IMR-90 (cell line): ENCODE results near the gene PRKN. TPM values are rescaled to one million over a fixed set of nuclear protein-coding genes. Genes with fewer than 3 reads are reported as not detected.

Source experiments
- ATAC-seq: fragments of 200-7000 bp; cut with Tn5 transposase; 2 replicates; pipeline ENCODE4 v1.9.1; 2020; ENCODE audit warnings: low read depth, mild to moderate bottlenecking, moderate library complexity
- BruUV-seq: library from RNA; stranded (reverse); fragments of 400-500 nt; replicated peaks from 2 replicates; lab custom pipeline; 2021; lab: Mats Ljungman, UMichigan
- CTCF ChIA-PET: fragments of 300-600 bp; formaldehyde crosslinking; extraction: SDS; loops from one replicate; lab custom pipeline; 2021; ENCODE audit warnings: antibody characterized with exemption; lab: Yijun Ruan, JAX
- POLR2A ChIA-PET: fragments of 300-600 bp; sonication (Branson Sonifier 250); formaldehyde crosslinking; loops from one replicate; lab custom pipeline; 2022; ENCODE audit warnings: antibody characterized with exemption; ENCODE audit not compliant: unreplicated experiment; lab: Charles Lee
- DNase-seq: peaks from one replicate; pipeline ENCODE4 v3.0.0; 2013
- H2AFZ ChIP-seq: replicated peaks from 2 replicates; pipeline ENCODE3; 2013; ENCODE audit warnings: low read length, mild to moderate bottlenecking; ENCODE audit not compliant: poor library complexity
- H2AK5ac ChIP-seq: 2 replicates; pipeline ENCODE4 v1.6.1; 2013; ENCODE audit warnings: low read depth, low read length, inconsistent platforms
- H2AK9ac ChIP-seq: replicated peaks from 2 replicates; pipeline ENCODE3; 2013; ENCODE audit warnings: mild to moderate bottlenecking, low read depth, low read length, moderate library complexity; ENCODE audit not compliant: poor library complexity
- H2BK120ac ChIP-seq: 2 replicates; pipeline ENCODE4 v1.6.1; 2013; ENCODE audit warnings: low read depth, low read length, inconsistent platforms
- H2BK15ac ChIP-seq: 3 replicates; pipeline ENCODE4 v1.6.1; 2013; ENCODE audit warnings: low read depth, low read length, inconsistent platforms
- H2BK20ac ChIP-seq: 2 replicates; pipeline ENCODE4 v1.6.1; 2013; ENCODE audit warnings: low read depth, mild to moderate bottlenecking, inconsistent platforms, low read length, moderate library complexity
- H2BK5ac ChIP-seq: 2 replicates; pipeline ENCODE4 v1.6.1; 2013; ENCODE audit warnings: mild to moderate bottlenecking, low read depth, low read length, inconsistent platforms; ENCODE audit not compliant: poor library complexity, severe bottlenecking
- H3K14ac ChIP-seq: replicated peaks from 2 replicates; pipeline ENCODE4 v1.6.1; 2013; ENCODE audit warnings: low read depth, low read length, inconsistent platforms
- H3K18ac ChIP-seq: 2 replicates; pipeline ENCODE4 v1.6.1; 2013; ENCODE audit warnings: low read depth, low read length, control low read depth
- H3K23ac ChIP-seq: 2 replicates; pipeline ENCODE4 v1.6.1; 2013; ENCODE audit warnings: low read depth, low read length, inconsistent platforms
- H3K27ac ChIP-seq: 2 replicates; pipeline ENCODE4 v1.5.1; 2013; ENCODE audit warnings: mild to moderate bottlenecking, control low read depth, low read length; ENCODE audit not compliant: insufficient read depth
- H3K27me3 ChIP-seq: 2 replicates; pipeline ENCODE4 v1.6.1; 2013; ENCODE audit warnings: low read length; ENCODE audit not compliant: control insufficient read depth, insufficient read depth
- H3K36me3 ChIP-seq: 2 replicates; pipeline ENCODE4 v1.6.1; 2013; ENCODE audit warnings: low read length, mixed read lengths; ENCODE audit not compliant: control insufficient read depth, insufficient read depth
- H3K4ac ChIP-seq: 2 replicates; pipeline ENCODE4 v1.6.1; 2013; ENCODE audit warnings: low read depth, low read length, inconsistent platforms
- H3K4me1 ChIP-seq: 2 replicates; pipeline ENCODE4 v1.6.1; 2013; ENCODE audit warnings: low read length, mixed read lengths; ENCODE audit not compliant: control insufficient read depth, insufficient read depth
- H3K4me2 ChIP-seq: 2 replicates; pipeline ENCODE4 v1.6.1; 2013; ENCODE audit warnings: low read depth, mild to moderate bottlenecking, control low read depth, low read length, moderate library complexity
- H3K4me3 ChIP-seq: 2 replicates; pipeline ENCODE4 v1.5.1; 2013; ENCODE audit warnings: low read depth, mild to moderate bottlenecking, control low read depth, low read length, moderate library complexity; ENCODE audit not compliant: insufficient read depth
- H3K56ac ChIP-seq: 2 replicates; pipeline ENCODE4 v1.6.1; 2013; ENCODE audit warnings: low read length, inconsistent platforms; ENCODE audit not compliant: insufficient read depth; ENCODE audit errors: extremely low read depth
- H3K79me1 ChIP-seq, 2 experiments: 2 replicates each; pipeline ENCODE4 v1.6.1; 2013; ENCODE audit warnings: low read length in 2 of 2, inconsistent platforms in 1 of 2, low read depth in 1 of 2
- H3K9ac ChIP-seq: 2 replicates; pipeline ENCODE4 v1.6.1; 2013; ENCODE audit warnings: low read depth, low read length, control low read depth
- H3K9me1 ChIP-seq: 2 replicates; pipeline ENCODE4 v1.6.1; 2013; ENCODE audit warnings: low read length, inconsistent platforms; ENCODE audit not compliant: insufficient read depth
- H3K9me3 ChIP-seq: 2 replicates; pipeline ENCODE4 v1.6.1; 2013; ENCODE audit warnings: low read length; ENCODE audit not compliant: control insufficient read depth, insufficient read depth
- H4K20me1 ChIP-seq: 2 replicates; pipeline ENCODE4 v1.6.1; 2013; ENCODE audit warnings: low read length, inconsistent platforms; ENCODE audit not compliant: insufficient read depth
- H4K5ac ChIP-seq: 2 replicates; pipeline ENCODE4 v1.6.1; 2013; ENCODE audit warnings: mild to moderate bottlenecking, low read depth, low read length, control low read depth
- H4K8ac ChIP-seq, 2 experiments: 2 replicates each; pipeline ENCODE4 v1.6.1; 2013; ENCODE audit warnings: low read depth in 2 of 2, low read length in 2 of 2, control low read depth in 1 of 2, inconsistent platforms in 1 of 2
- H4K91ac ChIP-seq: 2 replicates; pipeline ENCODE4 v1.6.1; 2013; ENCODE audit warnings: low read depth, low read length, inconsistent platforms; ENCODE audit not compliant: insufficient read depth
- BHLHE40 ChIP-seq: fragments of 150-350 bp; IDR thresholded peaks from 2 replicates; pipeline ENCODE4 v1.6.1; 2016; ENCODE audit warnings: mild to moderate bottlenecking, low read depth, low read length
- CEBPB ChIP-seq: IDR thresholded peaks from 2 replicates; pipeline ENCODE4 v1.6.1; 2012; ENCODE audit warnings: low read depth, low read length, improper control_type of control experiment
- CHD1 ChIP-seq: IDR thresholded peaks from 2 replicates; pipeline ENCODE4 v1.6.1; 2012; ENCODE audit warnings: low read depth, low read length, improper control_type of control experiment
- FOS ChIP-seq: fragments of 150-350 bp; IDR thresholded peaks from 2 replicates; pipeline ENCODE4 v1.6.1; 2016; ENCODE audit warnings: low read depth, low read length
- MAZ ChIP-seq: IDR thresholded peaks from 2 replicates; pipeline ENCODE4 v1.6.1; 2012; ENCODE audit warnings: low read depth, mild to moderate bottlenecking, low read length, improper control_type of control experiment, moderate library complexity, borderline replicate concordance
- MXI1 ChIP-seq: IDR thresholded peaks from 2 replicates; pipeline ENCODE4 v1.6.1; 2012; ENCODE audit warnings: low read depth, mild to moderate bottlenecking, low read length, moderate library complexity, borderline replicate concordance
- NFE2L2 ChIP-seq: fragments of 150-350 bp; IDR thresholded peaks from 2 replicates; pipeline ENCODE4 v1.6.1; 2016; ENCODE audit warnings: low read depth, mild to moderate bottlenecking, low read length
- RAD21 ChIP-seq: IDR thresholded peaks from 2 replicates; pipeline ENCODE4 v1.6.1; 2012; ENCODE audit warnings: low read length, improper control_type of control experiment
- RCOR1 ChIP-seq: IDR thresholded peaks from 2 replicates; pipeline ENCODE4 v1.6.1; 2012; ENCODE audit warnings: mild to moderate bottlenecking, low read length, improper control_type of control experiment; ENCODE audit not compliant: insufficient replicate concordance
- RFX5 ChIP-seq: IDR thresholded peaks from 2 replicates; pipeline ENCODE4 v1.8.0; 2012; ENCODE audit warnings: low read depth, mild to moderate bottlenecking, low read length, moderate library complexity
- WGBS, 2 experiments: methylation state at CpG; one replicate each; pipeline versions ENCODE4 v1.1.5 to v1.1.7; 2013; ENCODE audit warnings: missing lambda C conversion rate in 2 of 2; ENCODE audit not compliant: insufficient read length in 1 of 2; ENCODE audit errors: extremely low coverage in 2 of 2; 5-methylcytosine and 5-hydroxymethylcytosine counted together
- dilution Hi-C: fragments of 300-500 bp; cut with HindIII; formaldehyde crosslinking; loops from one replicate; pipeline ENCODE4 v1.14.3; 2018; ENCODE audit warnings: low sequenced_read_pairs; ENCODE audit not compliant: unreplicated experiment
- in situ Hi-C: fragments of 300-500 bp; cut with MboI; formaldehyde crosslinking; loops from 3 replicates; pipeline ENCODE4 v1.14.3; 2019; ENCODE audit warnings: low sequenced_read_pairs, inconsistent platforms, mixed read lengths
- intact Hi-C: fragments of 100-400 bp; cut with micrococcal nuclease; formaldehyde crosslinking; loops from 2 replicates; pipeline ENCODE4 v1.10.0; 2022
- polyA plus RNA-seq, 3 experiments: library from polyadenylated mRNA; depleted of rRNA; stranded (reverse); fragments of >200 nt; gene quantifications; 2 replicates each; pipeline ENCODE4 v1.2.3, GENCODE V29; 2012; ENCODE audit warnings: low replicate concordance in 1 of 3
- total RNA-seq: library from RNA; depleted of rRNA; stranded (reverse); fragments of >200 nt; gene quantifications from 2 replicates; pipeline ENCODE4 v1.2.3, GENCODE V29; 2012
- TF ChIP-seq, protein P1 (sequence below): conservative IDR thresholded peaks from 2 replicates; pipeline ENCODE4 v1.5.1; 2012; ENCODE audit warnings: mild to moderate bottlenecking, low read depth, low read length, improper control_type of control experiment
- TF ChIP-seq, protein P2 (sequence below): fragments of 150-350 bp; IDR thresholded peaks from 2 replicates; pipeline ENCODE4 v1.6.1; 2017; ENCODE audit warnings: mild to moderate bottlenecking, antibody characterized with exemption, low read length, low read depth
- TF ChIP-seq, protein P3 (sequence below): fragments of 150-350 bp; IDR thresholded peaks from 2 replicates; pipeline ENCODE4 v1.6.1; 2016; ENCODE audit warnings: low read depth, mild to moderate bottlenecking, low read length, moderate library complexity, borderline replicate concordance

The PRKN gene
- total and polyA plus RNA-seq, 2 of the 4 experiments (the other 2 are of a cell fraction) = 0.15 to 0.18 TPM

DNA sequence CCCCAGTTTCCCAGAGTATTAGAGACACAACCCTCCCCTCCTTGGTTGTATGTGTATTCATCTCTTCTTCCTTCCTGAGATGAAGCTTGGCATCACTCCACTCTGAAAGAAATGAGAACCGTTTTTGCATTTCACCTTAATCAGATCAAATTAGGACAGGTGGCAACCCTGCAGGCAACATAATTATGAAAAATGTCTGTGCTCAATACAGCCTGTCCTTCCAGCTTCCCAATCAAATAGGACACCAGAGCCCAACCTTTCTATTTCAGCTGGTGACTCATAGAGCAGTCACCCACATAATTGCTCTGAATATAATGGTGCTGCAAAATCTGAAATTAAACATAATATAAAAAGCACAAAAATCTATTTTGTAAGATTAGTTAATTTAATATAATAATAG, 1143.5 kb downstream of the PRKN start:
- H3K9me1 ChIP-seq = no peaks in the 10 kb centered on the region
- H3K27me3 ChIP-seq = no peaks in the 10 kb centered on the region
- no peak overlapping the region for H2AK5ac ChIP-seq
- DNase-seq (no peak), ATAC-seq (no peak)
- H2BK120ac ChIP-seq = no peak overlapping the region
- no peak overlapping the region for H3K4ac ChIP-seq
- H3K18ac ChIP-seq = no peak overlapping the region
- no peak overlapping the region for H2BK20ac ChIP-seq
- H3K4me3 ChIP-seq = no peak overlapping the region
- in situ Hi-C loops (no loop called here), dilution Hi-C loops (no loop called here), intact Hi-C loops (no loop called here)
- WGBS, 2 experiments = no CpG with 5 or more reads among the region's 1 CpG
- TF ChIP-seq FOS = no peak
- TF ChIP-seq, protein P1, sequence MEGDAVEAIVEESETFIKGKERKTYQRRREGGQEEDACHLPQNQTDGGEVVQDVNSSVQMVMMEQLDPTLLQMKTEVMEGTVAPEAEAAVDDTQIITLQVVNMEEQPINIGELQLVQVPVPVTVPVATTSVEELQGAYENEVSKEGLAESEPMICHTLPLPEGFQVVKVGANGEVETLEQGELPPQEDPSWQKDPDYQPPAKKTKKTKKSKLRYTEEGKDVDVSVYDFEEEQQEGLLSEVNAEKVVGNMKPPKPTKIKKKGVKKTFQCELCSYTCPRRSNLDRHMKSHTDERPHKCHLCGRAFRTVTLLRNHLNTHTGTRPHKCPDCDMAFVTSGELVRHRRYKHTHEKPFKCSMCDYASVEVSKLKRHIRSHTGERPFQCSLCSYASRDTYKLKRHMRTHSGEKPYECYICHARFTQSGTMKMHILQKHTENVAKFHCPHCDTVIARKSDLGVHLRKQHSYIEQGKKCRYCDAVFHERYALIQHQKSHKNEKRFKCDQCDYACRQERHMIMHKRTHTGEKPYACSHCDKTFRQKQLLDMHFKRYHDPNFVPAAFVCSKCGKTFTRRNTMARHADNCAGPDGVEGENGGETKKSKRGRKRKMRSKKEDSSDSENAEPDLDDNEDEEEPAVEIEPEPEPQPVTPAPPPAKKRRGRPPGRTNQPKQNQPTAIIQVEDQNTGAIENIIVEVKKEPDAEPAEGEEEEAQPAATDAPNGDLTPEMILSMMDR = no peak
- TF ChIP-seq NFE2L2 = no peak
- no peak for TF ChIP-seq BHLHE40
- TF ChIP-seq MAZ = no peak
- TF ChIP-seq, protein P2, sequence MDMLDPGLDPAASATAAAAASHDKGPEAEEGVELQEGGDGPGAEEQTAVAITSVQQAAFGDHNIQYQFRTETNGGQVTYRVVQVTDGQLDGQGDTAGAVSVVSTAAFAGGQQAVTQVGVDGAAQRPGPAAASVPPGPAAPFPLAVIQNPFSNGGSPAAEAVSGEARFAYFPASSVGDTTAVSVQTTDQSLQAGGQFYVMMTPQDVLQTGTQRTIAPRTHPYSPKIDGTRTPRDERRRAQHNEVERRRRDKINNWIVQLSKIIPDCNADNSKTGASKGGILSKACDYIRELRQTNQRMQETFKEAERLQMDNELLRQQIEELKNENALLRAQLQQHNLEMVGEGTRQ = no peak
- TF ChIP-seq RFX5 = no peak
- TF ChIP-seq RCOR1 = no peak
- TF ChIP-seq, protein P3, sequence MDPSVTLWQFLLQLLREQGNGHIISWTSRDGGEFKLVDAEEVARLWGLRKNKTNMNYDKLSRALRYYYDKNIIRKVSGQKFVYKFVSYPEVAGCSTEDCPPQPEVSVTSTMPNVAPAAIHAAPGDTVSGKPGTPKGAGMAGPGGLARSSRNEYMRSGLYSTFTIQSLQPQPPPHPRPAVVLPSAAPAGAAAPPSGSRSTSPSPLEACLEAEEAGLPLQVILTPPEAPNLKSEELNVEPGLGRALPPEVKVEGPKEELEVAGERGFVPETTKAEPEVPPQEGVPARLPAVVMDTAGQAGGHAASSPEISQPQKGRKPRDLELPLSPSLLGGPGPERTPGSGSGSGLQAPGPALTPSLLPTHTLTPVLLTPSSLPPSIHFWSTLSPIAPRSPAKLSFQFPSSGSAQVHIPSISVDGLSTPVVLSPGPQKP = no peak
- no peak for TF ChIP-seq CHD1
- no peak for TF ChIP-seq RAD21
- no peak for TF ChIP-seq MXI1
- no peak for TF ChIP-seq CEBPB
- H4K20me1 ChIP-seq = no peaks in the 10 kb centered on the region
- POLR2A ChIA-PET = no interaction called here
- H3K79me1 ChIP-seq = no peaks in the 10 kb centered on the region
- no peak overlapping the region for H3K14ac ChIP-seq
- BruUV-seq = no TSS peak
- no peak overlapping the region for H4K5ac ChIP-seq
- H4K8ac ChIP-seq = no peak overlapping the region
- H2AFZ ChIP-seq = no peak overlapping the region
- H3K9me3 ChIP-seq = peaks cover 11% of the 10 kb centered on the region; the same call in 1 of the 2 replicates
- H2AK9ac ChIP-seq = no peak overlapping the region
- H3K9ac ChIP-seq = no peak overlapping the region
- no peak overlapping the region for H4K91ac ChIP-seq
- no peak overlapping the region for H3K27ac ChIP-seq
- no peaks in the 10 kb centered on the region for H3K4me1 ChIP-seq
- no peak overlapping the region for H2BK5ac ChIP-seq
- no peaks in the 10 kb centered on the region for H3K36me3 ChIP-seq
- H3K23ac ChIP-seq = no peak overlapping the region
- H2BK15ac ChIP-seq = no peak overlapping the region
- no peak overlapping the region for H3K56ac ChIP-seq
- CTCF ChIA-PET = no interaction called here
- no peak overlapping the region for H3K4me2 ChIP-seq
